HEK293 (cell line): ENCODE measurements around the gene POLH.

Source experiments
- CTCF ChIA-PET: fragments of 350-600 bp; formaldehyde crosslinking; extraction: SDS; loops from one replicate; lab custom pipeline; 2021; ENCODE audit warnings: antibody characterized with exemption; lab: Yijun Ruan, JAX
- POLR2A ChIA-PET: fragments of 300-600 bp; formaldehyde crosslinking; extraction: SDS; loops from one replicate; lab custom pipeline; 2020; ENCODE audit warnings: antibody characterized with exemption, inconsistent platforms; lab: Yijun Ruan, JAX
- H3K27ac ChIP-seq: fragments of 200-500 bp; sonication (Bioruptor generic); 2 replicates; pipeline ENCODE4 v1.5.1; 2014; ENCODE audit warnings: low read depth, low read length, control low read depth, inconsistent platforms; ENCODE audit errors: extremely low read depth
- H3K36me3 ChIP-seq, 2 experiments: fragments of 200-500 bp in 1 of 2; sonication (Bioruptor generic) in 1 of 2; 1 replicate in 1 of 2; 2 replicates in 1 of 2; pipeline ENCODE4 v1.5.1; 2014 to 2017; ENCODE audit warnings: inconsistent platforms in 2 of 2, low read length in 2 of 2; ENCODE audit not compliant: control insufficient read depth in 2 of 2, insufficient read depth in 1 of 2
- H3K4me1 ChIP-seq: fragments of 200-500 bp; sonication (Bioruptor generic); 2 replicates; pipeline ENCODE4 v1.5.1; 2014; ENCODE audit warnings: mild to moderate bottlenecking, low read length, inconsistent platforms; ENCODE audit not compliant: control insufficient read depth, insufficient read depth
- H3K4me3 ChIP-seq: 2 replicates; pipeline ENCODE4 v1.5.1; 2011; ENCODE audit warnings: low read depth, mild to moderate bottlenecking, control low read depth, low read length, moderate library complexity
- H3K9me3 ChIP-seq: fragments of 200-500 bp; sonication (Bioruptor generic); 2 replicates; pipeline ENCODE4 v1.5.1; 2014; ENCODE audit warnings: low read depth, low read length, inconsistent platforms; ENCODE audit not compliant: control insufficient read depth, insufficient read depth
- ELK4 ChIP-seq: IDR thresholded peaks from 2 replicates; pipeline ENCODE4 v1.6.1; 2011; ENCODE audit warnings: mild to moderate bottlenecking, low read depth, low read length, borderline replicate concordance
- GLI4 ChIP-seq: fragments of 450-650 bp; formaldehyde crosslinking; IDR thresholded peaks from 2 replicates; pipeline ENCODE4 v1.5.1; 2016; ENCODE audit warnings: missing biosample characterization, missing genetic modification characterization
- KLF10 ChIP-seq: fragments of 450-650 bp; IDR thresholded peaks from 2 replicates; pipeline ENCODE4 v1.5.1; 2018; ENCODE audit warnings: missing biosample characterization, mild to moderate bottlenecking, missing genetic modification characterization
- KLF8 ChIP-seq: fragments of 450-650 bp; formaldehyde crosslinking; IDR thresholded peaks from 2 replicates; pipeline ENCODE4 v1.5.1; 2016; ENCODE audit warnings: missing biosample characterization, missing genetic modification characterization
- REST ChIP-seq: fragments of 450-650 bp; formaldehyde crosslinking; IDR thresholded peaks from 2 replicates; pipeline ENCODE4 v1.5.1; 2016; ENCODE audit warnings: missing biosample characterization, missing genetic modification characterization
- SCRT2 ChIP-seq: fragments of 450-650 bp; formaldehyde crosslinking; IDR thresholded peaks from 2 replicates; pipeline ENCODE4 v1.5.1; 2016; ENCODE audit warnings: missing biosample characterization, missing genetic modification characterization
- ZNF132 ChIP-seq: fragments of 450-650 bp; formaldehyde crosslinking; IDR thresholded peaks from 2 replicates; pipeline ENCODE4 v1.5.1; 2017; ENCODE audit warnings: missing biosample characterization, missing genetic modification characterization, borderline replicate concordance
- ZNF148 ChIP-seq: fragments of 450-650 bp; formaldehyde crosslinking; IDR thresholded peaks from 2 replicates; pipeline ENCODE4 v1.5.0; 2017; ENCODE audit warnings: missing biosample characterization, missing genetic modification characterization, borderline replicate concordance
- ZNF18 ChIP-seq: fragments of 450-650 bp; formaldehyde crosslinking; IDR thresholded peaks from 2 replicates; pipeline ENCODE4 v1.5.1; 2016; ENCODE audit warnings: missing biosample characterization, missing genetic modification characterization
- ZNF221 ChIP-seq: fragments of 450-650 bp; formaldehyde crosslinking; IDR thresholded peaks from 2 replicates; pipeline ENCODE4 v1.5.1; 2017; ENCODE audit warnings: missing biosample characterization, missing genetic modification characterization, borderline replicate concordance
- ZNF239 ChIP-seq: fragments of 450-650 bp; formaldehyde crosslinking; IDR thresholded peaks from 2 replicates; pipeline ENCODE4 v1.5.1; 2016; ENCODE audit warnings: missing biosample characterization, missing genetic modification characterization
- ZNF302 ChIP-seq: fragments of 450-650 bp; formaldehyde crosslinking; IDR thresholded peaks from 2 replicates; pipeline ENCODE4 v1.5.1; 2016; ENCODE audit warnings: missing biosample characterization, missing genetic modification characterization, low read depth
- ZNF366 ChIP-seq: fragments of 450-650 bp; formaldehyde crosslinking; conservative IDR thresholded peaks from 2 replicates; pipeline ENCODE4 v1.5.1; 2016; ENCODE audit warnings: missing biosample characterization, missing genetic modification characterization
- ZNF37A ChIP-seq: fragments of 450-650 bp; IDR thresholded peaks from 2 replicates; pipeline ENCODE4 v1.5.1; 2018; ENCODE audit warnings: missing biosample characterization, missing genetic modification characterization
- ZNF404 ChIP-seq: fragments of 450-650 bp; formaldehyde crosslinking; IDR thresholded peaks from 2 replicates; pipeline ENCODE4 v1.5.1; 2017; ENCODE audit warnings: missing biosample characterization, missing genetic modification characterization
- ZNF571 ChIP-seq: fragments of 450-650 bp; formaldehyde crosslinking; IDR thresholded peaks from 2 replicates; pipeline ENCODE4 v1.5.0; 2017; ENCODE audit warnings: missing biosample characterization, missing genetic modification characterization
- ZNF623 ChIP-seq: fragments of 450-650 bp; formaldehyde crosslinking; IDR thresholded peaks from 2 replicates; pipeline ENCODE4 v1.5.1; 2016; ENCODE audit warnings: missing biosample characterization, missing genetic modification characterization
- ZNF624 ChIP-seq: fragments of 450-650 bp; formaldehyde crosslinking; IDR thresholded peaks from 2 replicates; pipeline ENCODE4 v1.5.1; 2017; ENCODE audit warnings: missing biosample characterization, missing genetic modification characterization
- ZNF626 ChIP-seq: fragments of 450-650 bp; sonication (Bioruptor Pico); formaldehyde crosslinking; IDR thresholded peaks from 2 replicates; pipeline ENCODE4 v1.5.1; 2018; ENCODE audit warnings: missing biosample characterization, missing genetic modification characterization, inconsistent platforms
- ZNF654 ChIP-seq: fragments of 450-650 bp; formaldehyde crosslinking; IDR thresholded peaks from 2 replicates; pipeline ENCODE4 v1.5.1; 2016; ENCODE audit warnings: low read depth, missing biosample characterization, missing genetic modification characterization
- ZNF768 ChIP-seq: fragments of 450-650 bp; formaldehyde crosslinking; IDR thresholded peaks from 2 replicates; pipeline ENCODE4 v1.5.1; 2018; ENCODE audit warnings: missing biosample characterization, mild to moderate bottlenecking, missing genetic modification characterization
- ZSCAN23 ChIP-seq: fragments of 450-650 bp; formaldehyde crosslinking; IDR thresholded peaks from 2 replicates; pipeline ENCODE4 v1.5.1; 2016; ENCODE audit warnings: missing biosample characterization, missing genetic modification characterization

Gene POLH

GRCh38 chr6:43647613-43648012 is 71.6 kb downstream of the POLH start (continued):
- TF ChIP-seq ZNF148 (no peak), ZNF626 (tag by site-specific recombination) (no peak), GLI4 (tag by site-specific recombination) (no peak), ZNF571 (tag by site-specific recombination) (no peak), ZNF366 (tag by site-specific recombination) (no peak), ZNF18 (tag by site-specific recombination) (no peak), REST (tag by site-specific recombination) (no peak), KLF8 (no peak), ZNF768 (tag by site-specific recombination) (no peak), ELK4 (no peak), ZNF37A (tag by site-specific recombination) (no peak), ZNF624 (tag by site-specific recombination) (no peak), ZNF239 (no peak)

GRCh38 chr6:43648248-43648647 is 72.3 kb downstream of the POLH start:
- H3K9me3 ChIP-seq = no peaks in the 10 kb centered on the region
- H3K36me3 ChIP-seq = no peaks in the 10 kb centered on the region; a peak in 1 of 3 replicates
- CTCF ChIA-PET = interaction anchor here (0.5 to 2.0 kb wide), 5 partner anchors 9 to 565 kb away, joined by 3 to 7 read pairs (median 3); no protein-coding TSS in a partner anchor
- no peak overlapping the region for H3K4me3 ChIP-seq
- POLR2A ChIA-PET = interaction anchor here (5.3 kb wide), 1 partner anchor 12 kb away, joined by 33 read pairs; the partner anchor contains the start of gene MAD2L1BP
- peaks cover 7% of the 10 kb centered on the region for H3K4me1 ChIP-seq
- H3K27ac ChIP-seq = no peak overlapping the region
- no peak for TF ChIP-seq ZNF132 (tag by site-specific recombination)
- no peak for TF ChIP-seq ZNF302 (tag by site-specific recombination)
- TF ChIP-seq ZNF221 (tag by site-specific recombination) = no peak
- no peak for TF ChIP-seq SCRT2 (tag by site-specific recombination)
- TF ChIP-seq ZSCAN23 = no peak
- TF ChIP-seq ZNF18 (tag by site-specific recombination) = 0 out of 2 replicates have a peak, but pooled peaks have one; percentile 23
- TF ChIP-seq ZNF623 (tag by site-specific recombination) = peak; percentile 94
- TF ChIP-seq ZNF404 (tag by site-specific recombination) = no peak
- no peak for TF ChIP-seq KLF10
- no peak for TF ChIP-seq ZNF239
- no peak for TF ChIP-seq ZNF654 (tag by site-specific recombination)
